Measurements from ENCODE around the gene HEMK1. TPM values are rescaled to one million over a fixed set of nuclear protein-coding genes. Genes with fewer than 3 reads are reported as not detected.

The HEMK1 gene
- polyA plus RNA-seq, 3 donors from 2014 or later, result 18.3 to 54.9 (median 29.7) TPM

GRCh38 chr3:50612234-50612882 is 43.0 kb downstream of the HEMK1 start:
- H3K4me1 Mint-ChIP-seq, result peaks cover 79 to 82% of the 10 kb centered on the region in 2 donors
- peaks cover 13 to 22% (median 17%) of the 10 kb centered on the region in 3 donors for H3K36me3 Mint-ChIP-seq
- peak in 1 of 3 donors; percentile 27 for DNase-seq
- peaks cover 0 to 9% (median 3%) of the 10 kb centered on the region in 3 donors for H3K27me3 Mint-ChIP-seq (ENCODE audit: low read depth in 3 of 3)
- H3K4me3 Mint-ChIP-seq, result peak overlapping the region; percentile 92 to 97 (median 94)
- H3K27ac Mint-ChIP-seq, result peak overlapping the region; percentile 90 to 96 (median 93)
- no peaks in the 10 kb centered on the region for H3K9me3 Mint-ChIP-seq

- Mint-ChIP-seq H3K9me3 (no peaks in the 10 kb centered on the region), H3K4me3 (peak overlapping the region; percentile 92 to 97 (median 94)), H3K4me1 (peaks cover 75 to 80% of the 10 kb centered on the region in 2 donors), H3K27me3 (ENCODE audit: low read depth in 3 of 3) (peaks cover 0 to 9% (median 3%) of the 10 kb centered on the region in 3 donors), H3K36me3 (peaks cover 7 to 14% (median 10%) of the 10 kb centered on the region in 3 donors), H3K27ac (peak overlapping the region; percentile 90 to 96 (median 93))
- no peak for DNase-seq
Measured at GRCh38 chr3:50612970-50613846, 43.9 kb downstream of the HEMK1 start.

- no peak for DNase-seq
- no peak overlapping the region for H3K27ac Mint-ChIP-seq
- H3K4me3 Mint-ChIP-seq, result peak overlapping the region in 1 of 5 donors; percentile 42
- H3K9me3 Mint-ChIP-seq, result no peaks in the 10 kb centered on the region
- H3K36me3 Mint-ChIP-seq, result peaks cover 0 to 3% (median 0%) of the 10 kb centered on the region in 3 donors
- peaks cover 0 to 9% (median 3%) of the 10 kb centered on the region in 3 donors for H3K27me3 Mint-ChIP-seq (ENCODE audit: low read depth in 3 of 3)
- peaks cover 75 to 80% of the 10 kb centered on the region in 2 donors for H3K4me1 Mint-ChIP-seq
Measured at GRCh38 chr3:50615190-50615589, 45.9 kb downstream of the HEMK1 start.

- peak overlapping the region; percentile 82 to 93 (median 89) for H3K4me3 Mint-ChIP-seq
- DNase-seq, result peak; percentile 76 to 82 (median 80)
- no peaks in the 10 kb centered on the region for H3K9me3 Mint-ChIP-seq
- H3K27ac Mint-ChIP-seq, result peak overlapping the region; percentile 87 to 94 (median 92)
- peaks cover 0 to 9% (median 3%) of the 10 kb centered on the region in 3 donors for H3K27me3 Mint-ChIP-seq (ENCODE audit: low read depth in 3 of 3)
- no peaks in the 10 kb centered on the region for H3K36me3 Mint-ChIP-seq
- H3K4me1 Mint-ChIP-seq, result peaks cover 78 to 80% of the 10 kb centered on the region in 2 donors
Measured at GRCh38 chr3:50616003-50616769, 46.9 kb downstream of the HEMK1 start.

GRCh38 chr3:50616770-50617095 is 47.4 kb downstream of the HEMK1 start:
- no peaks in the 10 kb centered on the region for H3K36me3 Mint-ChIP-seq
- peaks cover 79 to 80% of the 10 kb centered on the region in 2 donors for H3K4me1 Mint-ChIP-seq
- H3K4me3 Mint-ChIP-seq, result peak overlapping the region; percentile 82 to 93 (median 89)
- peak overlapping the region; percentile 87 to 94 (median 92) for H3K27ac Mint-ChIP-seq
- peak; percentile 95 to 96 (median 96) for DNase-seq
- peaks cover 0 to 7% (median 3%) of the 10 kb centered on the region in 3 donors for H3K27me3 Mint-ChIP-seq (ENCODE audit: low read depth in 3 of 3)
- no peaks in the 10 kb centered on the region for H3K9me3 Mint-ChIP-seq

GRCh38 chr3:50617096-50617791 is 47.9 kb downstream of the HEMK1 start, which contains the start of gene MAPKAPK3:
Gene MAPKAPK3 (plus strand): TSS chr3:50617151. CDS start chr3:50617566, 415 bp downstream.
- peak within 1 kb of the TSS; percentile 82 to 93 (median 91) for H3K4me3 Mint-ChIP-seq
- peaks cover 0 to 3% (median 2%) of the 10 kb centered on the region in 3 donors for H3K27me3 Mint-ChIP-seq (ENCODE audit: low read depth in 3 of 3)
- no peak for DNase-seq
- peaks cover 0 to 1% (median 0%) of the 10 kb centered on the region in 3 donors for H3K36me3 Mint-ChIP-seq
- peak within 1 kb of the TSS; percentile 90 to 97 (median 94) for H3K27ac Mint-ChIP-seq
- H3K4me1 Mint-ChIP-seq, result peaks cover 79% of the 10 kb centered on the region in 2 donors
- no peaks in the 10 kb centered on the region for H3K9me3 Mint-ChIP-seq

GRCh38 chr3:50617911-50618481 is 48.7 kb downstream of the HEMK1 start:
- H3K27ac Mint-ChIP-seq, result peak overlapping the region; percentile 89 to 97 (median 93)
- no peak for DNase-seq
- H3K27me3 Mint-ChIP-seq (ENCODE audit: low read depth in 3 of 3), result peaks cover 0 to 3% (median 2%) of the 10 kb centered on the region in 3 donors
- H3K4me3 Mint-ChIP-seq, result peak overlapping the region; percentile 82 to 93 (median 91)
- peaks cover 0 to 4% (median 0%) of the 10 kb centered on the region in 3 donors for H3K36me3 Mint-ChIP-seq
- H3K9me3 Mint-ChIP-seq, result no peaks in the 10 kb centered on the region
- H3K4me1 Mint-ChIP-seq, result peaks cover 79% of the 10 kb centered on the region in 2 donors

GRCh38 chr3:50620420-50620819 is 51.1 kb downstream of the HEMK1 start:
- H3K27me3 Mint-ChIP-seq (ENCODE audit: low read depth in 3 of 3), result peaks cover 0 to 3% (median 2%) of the 10 kb centered on the region in 3 donors
- H3K9me3 Mint-ChIP-seq, result no peaks in the 10 kb centered on the region
- peaks cover 0 to 4% (median 0%) of the 10 kb centered on the region in 3 donors for H3K36me3 Mint-ChIP-seq
- H3K4me3 Mint-ChIP-seq, result peak overlapping the region; percentile 53 to 91 (median 82)
- DNase-seq, result no peak
- peak overlapping the region; percentile 90 to 97 (median 93) for H3K27ac Mint-ChIP-seq
- H3K4me1 Mint-ChIP-seq, result peaks cover 84 to 86% of the 10 kb centered on the region in 2 donors

- peak overlapping the region; percentile 53 to 91 (median 82) for H3K4me3 Mint-ChIP-seq
- no peaks in the 10 kb centered on the region for H3K9me3 Mint-ChIP-seq
- H3K27ac Mint-ChIP-seq, result peak overlapping the region; percentile 90 to 97 (median 93)
- DNase-seq, result no peak
- H3K27me3 Mint-ChIP-seq (ENCODE audit: low read depth in 3 of 3), result peaks cover 0 to 3% (median 2%) of the 10 kb centered on the region in 3 donors
- H3K36me3 Mint-ChIP-seq, result peaks cover 0 to 4% (median 0%) of the 10 kb centered on the region in 3 donors
- peaks cover 83 to 86% of the 10 kb centered on the region in 2 donors for H3K4me1 Mint-ChIP-seq
Measured at GRCh38 chr3:50620820-50621219, 51.5 kb downstream of the HEMK1 start.

GRCh38 chr3:50622881-50623280 is 53.6 kb downstream of the HEMK1 start:
- H3K27me3 Mint-ChIP-seq (ENCODE audit: low read depth in 3 of 3), result peaks cover 0 to 2% (median 0%) of the 10 kb centered on the region in 3 donors
- H3K36me3 Mint-ChIP-seq, result peaks cover 0 to 4% (median 0%) of the 10 kb centered on the region in 3 donors
- no peak for DNase-seq
- H3K4me1 Mint-ChIP-seq, result peaks cover 90 to 96% of the 10 kb centered on the region in 2 donors
- peak overlapping the region; percentile 71 to 95 (median 90) for H3K27ac Mint-ChIP-seq
- peak overlapping the region in 2 of 5 donors; percentile 10 to 76 for H3K4me3 Mint-ChIP-seq
- H3K9me3 Mint-ChIP-seq, result no peaks in the 10 kb centered on the region

GRCh38 chr3:50623840-50624474 is 54.6 kb downstream of the HEMK1 start:
- no peaks in the 10 kb centered on the region for H3K9me3 Mint-ChIP-seq
- H3K27me3 Mint-ChIP-seq (ENCODE audit: low read depth in 3 of 3), result peaks cover 0 to 2% (median 0%) of the 10 kb centered on the region in 3 donors
- peak in 2 of 3 donors; percentile 40 to 44 for DNase-seq
- peak overlapping the region; percentile 89 to 95 (median 92) for H3K27ac Mint-ChIP-seq
- peaks cover 87 to 95% of the 10 kb centered on the region in 2 donors for H3K4me1 Mint-ChIP-seq
- peaks cover 0 to 4% (median 0%) of the 10 kb centered on the region in 3 donors for H3K36me3 Mint-ChIP-seq
- H3K4me3 Mint-ChIP-seq, result peak overlapping the region; percentile 75 to 83 (median 80)

GRCh38 chr3:50624634-50625033 is 55.3 kb downstream of the HEMK1 start:
- Mint-ChIP-seq H3K4me3 (peak overlapping the region; percentile 75 to 83 (median 80)), H3K9me3 (no peaks in the 10 kb centered on the region), H3K4me1 (peaks cover 87 to 95% of the 10 kb centered on the region in 2 donors), H3K36me3 (peaks cover 0 to 4% (median 0%) of the 10 kb centered on the region in 3 donors), H3K27ac (peak overlapping the region; percentile 89 to 95 (median 92)), H3K27me3 (ENCODE audit: low read depth in 3 of 3) (peaks cover 0 to 2% (median 0%) of the 10 kb centered on the region in 3 donors)
- no peak for DNase-seq

Measured in immature natural killer cell (primary cell).